Epithelial cell of esophagus (primary cell): ENCODE results near the gene BCOR.

Experiments
- DNase-seq: peaks from one replicate; pipeline ENCODE4 v3.0.0; 2010; ENCODE audit warnings: low read depth
- H3K4me3 ChIP-seq: 2 replicates; pipeline ENCODE4 v1.5.1; 2011; ENCODE audit warnings: mild to moderate bottlenecking, low read length, control low read depth
- CTCF ChIP-seq: IDR thresholded peaks from 2 replicates; pipeline ENCODE4 v1.5.1; 2011; ENCODE audit warnings: low read depth, mild to moderate bottlenecking, low read length, control low read depth, inconsistent platforms; ENCODE audit not compliant: insufficient read depth; ENCODE audit errors: missing control alignments

Gene BCOR

GRCh38 chrX:40084471-40085101, 13.2 kb downstream of the BCOR start:
- no peak for TF ChIP-seq CTCF
- no peak overlapping the region for H3K4me3 ChIP-seq
- no peak for DNase-seq

- H3K4me3 ChIP-seq, result peak overlapping the region; percentile 30
- no peak for TF ChIP-seq CTCF
- DNase-seq, result no peak
Measured at GRCh38 chrX:40083979-40084359, 13.8 kb downstream of the BCOR start.

GRCh38 chrX:40083120-40083978, 14.4 kb downstream of the BCOR start:
- DNase-seq, result no peak
- no peak for TF ChIP-seq CTCF
- H3K4me3 ChIP-seq, result peak overlapping the region; percentile 30

- DNase-seq, result no peak
- TF ChIP-seq CTCF, result no peak
- H3K4me3 ChIP-seq, result no peak overlapping the region
Measured at GRCh38 chrX:40082447-40083119, 15.2 kb downstream of the BCOR start.

GRCh38 chrX:40081679-40082068, 16.1 kb downstream of the BCOR start:
- TF ChIP-seq CTCF, result no peak
- H3K4me3 ChIP-seq, result no peak overlapping the region
- DNase-seq, result no peak

GRCh38 chrX:40080894-40081678, 16.7 kb downstream of the BCOR start:
- no peak overlapping the region for H3K4me3 ChIP-seq
- no peak for TF ChIP-seq CTCF
- DNase-seq, result no peak
